ENCODE data around the gene TMCC1. TPM values are rescaled to one million over a fixed set of nuclear protein-coding genes. Genes with fewer than 3 reads are reported as not detected.

The TMCC1 gene
- total and polyA plus RNA-seq, 4 donors: 10.2 to 60.0 (median 11.0) TPM

DNA sequence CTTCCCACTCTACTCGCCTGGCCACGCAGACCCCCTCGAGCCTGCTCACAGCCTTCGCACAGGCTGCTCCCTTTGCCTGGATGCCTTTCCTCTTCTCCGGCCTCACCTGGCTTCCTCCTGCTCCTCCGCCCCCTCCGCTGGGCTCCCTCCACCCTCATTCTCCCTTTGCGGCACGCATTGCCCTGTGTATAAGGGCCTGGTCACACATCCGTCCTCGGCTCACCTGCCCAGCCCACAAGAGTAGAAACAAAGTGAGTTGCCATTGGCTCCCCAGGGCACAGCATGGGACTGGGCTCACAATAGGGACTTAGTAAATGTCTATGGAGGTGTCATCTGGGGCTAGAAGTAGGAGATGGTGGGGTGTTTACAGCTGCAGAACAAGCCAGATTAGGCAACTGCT, 291.2 kb downstream of the TMCC1 start:
- WGBS: 82% methylated on average over 11 of the region's 11 CpGs
- H3K36me3 ChIP-seq (ENCODE audit: control insufficient read depth in 4 of 4, insufficient read depth in 3 of 4, low read depth in 1 of 4, low read length in 3 of 4): no peaks in the 10 kb centered on the region
- H3K27ac ChIP-seq (ENCODE audit: low read depth in 1 of 2, low read length in 2 of 2): peak overlapping the region; percentile 57 to 72
- peaks cover 3 to 50% (median 16%) of the 10 kb centered on the region in 4 donors for H3K4me1 ChIP-seq (ENCODE audit: control insufficient read depth in 4 of 4, insufficient read depth in 4 of 4, low read length in 3 of 4)
- H3K9me3 ChIP-seq (ENCODE audit: control insufficient read depth in 4 of 4, low read length in 3 of 4): no peaks in the 10 kb centered on the region
- no peak overlapping the region for H3K4me3 ChIP-seq (ENCODE audit: low read depth in 1 of 3, low read length in 3 of 3)
- TF ChIP-seq FOXA2 (IDR thresholded peaks at IDR 0.05) (no peak), EGR1 (IDR thresholded peaks at IDR 0.05; ENCODE audit: low read depth in 2 of 2) (no peak), RAD21 (IDR thresholded peaks at IDR 0.05) (no peak), RXRA (IDR thresholded peaks at IDR 0.05) (no peak), FOXA1 (IDR thresholded peaks at IDR 0.05) (no peak), TAF1 (conservative IDR thresholded peaks at IDR 0.05) (no peak), GABPA (IDR thresholded peaks at IDR 0.05 in 1 of 2, conservative IDR thresholded peaks at IDR 0.05 in 1 of 2) (no peak), YY1 (IDR thresholded peaks at IDR 0.05) (no peak), JUND (IDR thresholded peaks at IDR 0.05) (no peak), SP1 (IDR thresholded peaks at IDR 0.05) (no peak), NR2F2 (IDR thresholded peaks at IDR 0.05) (no peak), HNF4A (conservative IDR thresholded peaks at IDR 0.05) (no peak), HNF4G (IDR thresholded peaks at IDR 0.05) (no peak)
- TF ChIP-seq, protein P1, sequence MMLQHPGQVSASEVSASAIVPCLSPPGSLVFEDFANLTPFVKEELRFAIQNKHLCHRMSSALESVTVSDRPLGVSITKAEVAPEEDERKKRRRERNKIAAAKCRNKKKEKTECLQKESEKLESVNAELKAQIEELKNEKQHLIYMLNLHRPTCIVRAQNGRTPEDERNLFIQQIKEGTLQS (IDR thresholded peaks at IDR 0.05): no peak
- TF ChIP-seq, protein P2, sequence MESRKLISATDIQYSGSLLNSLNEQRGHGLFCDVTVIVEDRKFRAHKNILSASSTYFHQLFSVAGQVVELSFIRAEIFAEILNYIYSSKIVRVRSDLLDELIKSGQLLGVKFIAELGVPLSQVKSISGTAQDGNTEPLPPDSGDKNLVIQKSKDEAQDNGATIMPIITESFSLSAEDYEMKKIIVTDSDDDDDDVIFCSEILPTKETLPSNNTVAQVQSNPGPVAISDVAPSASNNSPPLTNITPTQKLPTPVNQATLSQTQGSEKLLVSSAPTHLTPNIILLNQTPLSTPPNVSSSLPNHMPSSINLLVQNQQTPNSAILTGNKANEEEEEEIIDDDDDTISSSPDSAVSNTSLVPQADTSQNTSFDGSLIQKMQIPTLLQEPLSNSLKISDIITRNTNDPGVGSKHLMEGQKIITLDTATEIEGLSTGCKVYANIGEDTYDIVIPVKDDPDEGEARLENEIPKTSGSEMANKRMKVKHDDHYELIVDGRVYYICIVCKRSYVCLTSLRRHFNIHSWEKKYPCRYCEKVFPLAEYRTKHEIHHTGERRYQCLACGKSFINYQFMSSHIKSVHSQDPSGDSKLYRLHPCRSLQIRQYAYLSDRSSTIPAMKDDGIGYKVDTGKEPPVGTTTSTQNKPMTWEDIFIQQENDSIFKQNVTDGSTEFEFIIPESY (IDR thresholded peaks at IDR 0.05): no peak
- TF ChIP-seq, protein P3, sequence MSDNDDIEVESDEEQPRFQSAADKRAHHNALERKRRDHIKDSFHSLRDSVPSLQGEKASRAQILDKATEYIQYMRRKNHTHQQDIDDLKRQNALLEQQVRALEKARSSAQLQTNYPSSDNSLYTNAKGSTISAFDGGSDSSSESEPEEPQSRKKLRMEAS (IDR thresholded peaks at IDR 0.05): no peak
- DNase-seq (ENCODE audit: low spot score): no peak
- H3K9ac ChIP-seq (ENCODE audit: low read depth in 1 of 2, low read length in 2 of 2): no peak overlapping the region
- H3K27me3 ChIP-seq (ENCODE audit: control insufficient read depth in 4 of 4, insufficient read depth in 4 of 4, low read length in 3 of 4): no peaks in the 10 kb centered on the region

DNA sequence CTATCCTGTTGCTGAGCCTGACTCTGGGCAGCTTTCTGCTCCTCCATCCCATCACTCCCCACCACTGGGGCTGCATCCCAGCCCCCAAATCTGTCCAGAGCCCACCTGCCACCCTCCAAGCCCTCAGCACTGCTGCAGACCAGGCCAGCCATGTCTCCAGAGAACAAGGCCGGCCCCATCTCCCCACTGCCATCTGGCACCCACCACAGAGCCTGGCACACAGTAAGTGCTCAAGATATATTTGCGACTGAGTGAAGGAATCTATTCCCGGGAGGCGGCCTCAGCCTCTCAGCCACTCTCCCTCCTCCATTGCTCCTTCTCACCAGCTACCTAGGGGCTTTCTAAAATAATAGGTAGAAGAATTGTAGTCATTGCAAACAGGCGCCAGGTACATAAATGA, 291.8 kb downstream of the TMCC1 start:
- peaks cover 3 to 53% (median 17%) of the 10 kb centered on the region in 4 donors for H3K4me1 ChIP-seq (ENCODE audit: control insufficient read depth in 4 of 4, insufficient read depth in 4 of 4, low read length in 3 of 4)
- WGBS: 85% methylated on average over 5 of the region's 5 CpGs
- H3K9ac ChIP-seq (ENCODE audit: low read depth in 1 of 2, low read length in 2 of 2): no peak overlapping the region
- TF ChIP-seq HNF4A (conservative IDR thresholded peaks at IDR 0.05) (no peak), JUND (IDR thresholded peaks at IDR 0.05) (no peak), RAD21 (IDR thresholded peaks at IDR 0.05) (no peak), CTCF (IDR thresholded peaks at IDR 0.05; ENCODE audit: low read depth, low read length, missing input control) (no peak), GABPA (IDR thresholded peaks at IDR 0.05 in 1 of 2, conservative IDR thresholded peaks at IDR 0.05 in 1 of 2) (no peak), YY1 (IDR thresholded peaks at IDR 0.05) (no peak), HNF4G (IDR thresholded peaks at IDR 0.05) (no peak), RXRA (IDR thresholded peaks at IDR 0.05) (no peak), EGR1 (IDR thresholded peaks at IDR 0.05; ENCODE audit: low read depth in 2 of 2) (no peak), TAF1 (conservative IDR thresholded peaks at IDR 0.05) (no peak)
- TF ChIP-seq, protein P1 (IDR thresholded peaks at IDR 0.05): no peak
- TF ChIP-seq, protein P3 (IDR thresholded peaks at IDR 0.05): no peak
- TF ChIP-seq, protein P4, sequence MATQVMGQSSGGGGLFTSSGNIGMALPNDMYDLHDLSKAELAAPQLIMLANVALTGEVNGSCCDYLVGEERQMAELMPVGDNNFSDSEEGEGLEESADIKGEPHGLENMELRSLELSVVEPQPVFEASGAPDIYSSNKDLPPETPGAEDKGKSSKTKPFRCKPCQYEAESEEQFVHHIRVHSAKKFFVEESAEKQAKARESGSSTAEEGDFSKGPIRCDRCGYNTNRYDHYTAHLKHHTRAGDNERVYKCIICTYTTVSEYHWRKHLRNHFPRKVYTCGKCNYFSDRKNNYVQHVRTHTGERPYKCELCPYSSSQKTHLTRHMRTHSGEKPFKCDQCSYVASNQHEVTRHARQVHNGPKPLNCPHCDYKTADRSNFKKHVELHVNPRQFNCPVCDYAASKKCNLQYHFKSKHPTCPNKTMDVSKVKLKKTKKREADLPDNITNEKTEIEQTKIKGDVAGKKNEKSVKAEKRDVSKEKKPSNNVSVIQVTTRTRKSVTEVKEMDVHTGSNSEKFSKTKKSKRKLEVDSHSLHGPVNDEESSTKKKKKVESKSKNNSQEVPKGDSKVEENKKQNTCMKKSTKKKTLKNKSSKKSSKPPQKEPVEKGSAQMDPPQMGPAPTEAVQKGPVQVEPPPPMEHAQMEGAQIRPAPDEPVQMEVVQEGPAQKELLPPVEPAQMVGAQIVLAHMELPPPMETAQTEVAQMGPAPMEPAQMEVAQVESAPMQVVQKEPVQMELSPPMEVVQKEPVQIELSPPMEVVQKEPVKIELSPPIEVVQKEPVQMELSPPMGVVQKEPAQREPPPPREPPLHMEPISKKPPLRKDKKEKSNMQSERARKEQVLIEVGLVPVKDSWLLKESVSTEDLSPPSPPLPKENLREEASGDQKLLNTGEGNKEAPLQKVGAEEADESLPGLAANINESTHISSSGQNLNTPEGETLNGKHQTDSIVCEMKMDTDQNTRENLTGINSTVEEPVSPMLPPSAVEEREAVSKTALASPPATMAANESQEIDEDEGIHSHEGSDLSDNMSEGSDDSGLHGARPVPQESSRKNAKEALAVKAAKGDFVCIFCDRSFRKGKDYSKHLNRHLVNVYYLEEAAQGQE (IDR thresholded peaks at IDR 0.05): no peak
- TF ChIP-seq, protein P2 (IDR thresholded peaks at IDR 0.05): no peak
- DNase-seq (ENCODE audit: low spot score): no peak
- H3K27ac ChIP-seq (ENCODE audit: low read depth in 1 of 2, low read length in 2 of 2): peak overlapping the region in 1 of 2 donors; percentile 57
- no peak overlapping the region for H3K4me3 ChIP-seq (ENCODE audit: low read depth in 1 of 3, low read length in 3 of 3)
- H3K36me3 ChIP-seq (ENCODE audit: control insufficient read depth in 4 of 4, insufficient read depth in 3 of 4, low read depth in 1 of 4, low read length in 3 of 4): no peaks in the 10 kb centered on the region
- no peaks in the 10 kb centered on the region for H3K27me3 ChIP-seq (ENCODE audit: control insufficient read depth in 4 of 4, insufficient read depth in 4 of 4, low read length in 3 of 4)
- no peaks in the 10 kb centered on the region for H3K9me3 ChIP-seq (ENCODE audit: control insufficient read depth in 4 of 4, low read length in 3 of 4)

Data from liver (tissue), 9 donors.